KOPT-K1 (cell line): ENCODE data around the gene POLR3E.

Source experiments
- H3K27ac ChIP-seq: fragments of 200-600 bp; sonication (generic); 2 replicates; pipeline ENCODE4 v1.5.1; 2016; ENCODE audit warnings: antibody characterized with exemption, mild to moderate bottlenecking, low read depth, low read length; ENCODE audit not compliant: poor library complexity, severe bottlenecking
- H3K36me3 ChIP-seq: fragments of 200-600 bp; sonication (generic); 2 replicates; pipeline ENCODE4 v1.5.1; 2017; ENCODE audit warnings: antibody characterized with exemption, mild to moderate bottlenecking, low read length, moderate library complexity; ENCODE audit not compliant: insufficient read depth
- H3K9me3 ChIP-seq: fragments of 200-600 bp; sonication (generic); 2 replicates; pipeline ENCODE4 v1.5.1; 2017; ENCODE audit warnings: antibody characterized with exemption, low read length, mild to moderate bottlenecking; ENCODE audit not compliant: insufficient read depth, poor library complexity, severe bottlenecking

The POLR3E gene

GRCh38 chr16:22302776-22303363, 5.7 kb downstream of the POLR3E start:
- peaks cover 81% of the 10 kb centered on the region for H3K36me3 ChIP-seq
- no peaks in the 10 kb centered on the region for H3K9me3 ChIP-seq
- no peak overlapping the region for H3K27ac ChIP-seq

GRCh38 chr16:22304411-22304810, 7.2 kb downstream of the POLR3E start:
- Histone ChIP-seq H3K9me3 (no peaks in the 10 kb centered on the region), H3K36me3 (peaks cover 96% of the 10 kb centered on the region), H3K27ac (no peak overlapping the region)

GRCh38 chr16:22306788-22307187, 9.6 kb downstream of the POLR3E start:
- Histone ChIP-seq H3K36me3 (peaks cover 93% of the 10 kb centered on the region), H3K27ac (no peak overlapping the region), H3K9me3 (no peaks in the 10 kb centered on the region)

- no peak overlapping the region for H3K27ac ChIP-seq
- no peaks in the 10 kb centered on the region for H3K9me3 ChIP-seq
- peaks cover 93% of the 10 kb centered on the region for H3K36me3 ChIP-seq
These were observed 10.6 kb downstream of the POLR3E start for GRCh38 chr16:22307838-22308237.

- Histone ChIP-seq H3K36me3 (peaks cover 95% of the 10 kb centered on the region), H3K9me3 (no peaks in the 10 kb centered on the region), H3K27ac (no peak overlapping the region)
These were observed 11.8 kb downstream of the POLR3E start for GRCh38 chr16:22308824-22309520.

- Histone ChIP-seq H3K36me3 (peaks cover 93% of the 10 kb centered on the region), H3K9me3 (no peaks in the 10 kb centered on the region), H3K27ac (no peak overlapping the region)
These were observed 14.3 kb downstream of the POLR3E start for GRCh38 chr16:22311520-22311919.

- H3K27ac ChIP-seq: no peak overlapping the region
- H3K9me3 ChIP-seq: no peaks in the 10 kb centered on the region
- peaks cover 93% of the 10 kb centered on the region for H3K36me3 ChIP-seq
These were observed 15.9 kb downstream of the POLR3E start for GRCh38 chr16:22312897-22313781.

GRCh38 chr16:22313876-22314470, 16.8 kb downstream of the POLR3E start:
- Histone ChIP-seq H3K27ac (no peak overlapping the region), H3K9me3 (no peaks in the 10 kb centered on the region), H3K36me3 (peaks cover 93% of the 10 kb centered on the region)

GRCh38 chr16:22314661-22315626, 17.7 kb downstream of the POLR3E start:
- Histone ChIP-seq H3K9me3 (no peaks in the 10 kb centered on the region), H3K27ac (no peak overlapping the region), H3K36me3 (peaks cover 93% of the 10 kb centered on the region)

- Histone ChIP-seq H3K27ac (no peak overlapping the region), H3K36me3 (peaks cover 98% of the 10 kb centered on the region), H3K9me3 (no peaks in the 10 kb centered on the region)
These were observed 18.8 kb downstream of the POLR3E start for GRCh38 chr16:22315979-22316378.

- Histone ChIP-seq H3K27ac (no peak overlapping the region), H3K9me3 (no peaks in the 10 kb centered on the region), H3K36me3 (peaks cover 98% of the 10 kb centered on the region)
These were observed 19.2 kb downstream of the POLR3E start for GRCh38 chr16:22316411-22316811.

- H3K27ac ChIP-seq: no peak overlapping the region
- H3K9me3 ChIP-seq: no peaks in the 10 kb centered on the region
- H3K36me3 ChIP-seq: peaks cover 98% of the 10 kb centered on the region
These were observed 19.9 kb downstream of the POLR3E start for GRCh38 chr16:22317001-22317530.

- no peak overlapping the region for H3K27ac ChIP-seq
- H3K36me3 ChIP-seq: peaks cover 98% of the 10 kb centered on the region
- H3K9me3 ChIP-seq: no peaks in the 10 kb centered on the region
These were observed 20.4 kb downstream of the POLR3E start for GRCh38 chr16:22317625-22318024.
